PFSK-1 (cell line): ENCODE data around the gene KCNQ5.

Source experiments
- FOXP2 ChIP-seq: optimal IDR thresholded peaks from 2 replicates; pipeline ENCODE3; 2011; ENCODE audit warnings: borderline replicate concordance, control low read depth, inconsistent platforms; ENCODE audit not compliant: insufficient read depth; ENCODE audit errors: extremely low read length, extremely low read depth
- POLR2AphosphoS5 ChIP-seq: IDR thresholded peaks from 2 replicates; pipeline ENCODE4 v1.6.1; 2012; ENCODE audit warnings: low read depth, mild to moderate bottlenecking, control low read depth, low read length, moderate library complexity
- SIN3A ChIP-seq: IDR thresholded peaks from 2 replicates; pipeline ENCODE4 v1.6.1; 2012; ENCODE audit warnings: mild to moderate bottlenecking, low read length, moderate library complexity, borderline replicate concordance; ENCODE audit not compliant: insufficient read depth
- TAF1 ChIP-seq: IDR thresholded peaks from 2 replicates; pipeline ENCODE4 v1.6.1; 2012; ENCODE audit warnings: low read length, control low read depth, borderline replicate concordance; ENCODE audit not compliant: insufficient read depth
- TF ChIP-seq, protein P1 (sequence below), 2 experiments: IDR thresholded peaks; 2 replicates each; pipeline versions ENCODE4 v1.6.1 to v1.8.0; 2011 to 2012; ENCODE audit warnings: low read depth in 2 of 2, low read length in 2 of 2, control low read depth in 1 of 2, inconsistent platforms in 1 of 2, mild to moderate bottlenecking in 1 of 2, moderate library complexity in 1 of 2; ENCODE audit not compliant: insufficient read depth in 1 of 2

KCNQ5 gene

DNA sequence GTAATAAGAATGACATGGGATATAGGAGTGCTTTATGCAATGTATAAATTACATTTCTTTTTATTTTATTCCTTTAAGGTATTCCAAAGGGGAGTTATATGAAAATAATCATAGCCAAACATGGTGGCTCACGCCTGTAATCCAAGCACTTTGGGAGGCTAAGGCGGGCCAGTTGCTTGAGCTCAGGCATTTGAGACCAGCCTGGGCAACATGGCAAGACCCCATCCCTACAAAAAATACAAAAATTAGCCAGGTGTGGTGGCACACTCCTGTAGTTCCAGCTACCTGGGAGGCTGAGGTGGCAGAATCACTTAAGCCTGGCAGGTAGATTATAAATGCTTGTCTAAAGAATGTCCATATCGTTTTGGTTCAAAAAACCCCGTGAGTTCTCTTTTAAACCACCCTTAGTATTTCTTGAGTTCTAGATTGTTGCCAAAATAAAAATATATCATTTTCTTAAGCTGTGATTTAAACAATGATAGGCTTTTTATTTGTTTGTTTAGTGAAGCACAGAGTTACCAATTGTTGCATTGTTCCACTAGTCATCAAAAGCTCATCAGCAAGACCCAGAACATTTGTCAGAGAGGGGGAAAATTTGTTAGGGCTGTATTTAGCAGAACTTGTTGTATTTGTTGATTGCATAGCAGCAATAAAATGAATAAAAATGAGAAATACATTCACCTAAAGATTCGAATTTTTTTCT is 457.2 kb downstream of the KCNQ5 start:
- TF ChIP-seq POLR2AphosphoS5: no peak

DNA sequence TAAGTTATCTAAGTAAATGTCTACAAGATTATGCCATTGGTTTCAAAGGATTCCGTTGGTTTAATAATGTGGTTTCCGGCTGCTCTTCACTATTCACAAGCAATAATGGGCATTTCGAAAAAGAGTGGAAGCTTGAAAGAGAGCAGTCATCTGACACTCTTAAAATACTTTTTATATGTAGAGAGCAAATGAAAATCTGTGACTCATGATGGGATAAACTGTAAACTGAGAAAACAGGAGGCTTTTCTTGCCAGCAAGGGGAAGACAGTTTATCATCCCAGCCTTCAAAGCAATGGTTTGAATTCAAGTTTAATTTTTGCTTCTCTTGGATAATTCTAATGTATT is 457.7 kb downstream of the KCNQ5 start:
- TF ChIP-seq TAF1 (no peak), SIN3A (no peak), FOXP2 (no peak), POLR2AphosphoS5 (no peak)
- TF ChIP-seq, protein P1, sequence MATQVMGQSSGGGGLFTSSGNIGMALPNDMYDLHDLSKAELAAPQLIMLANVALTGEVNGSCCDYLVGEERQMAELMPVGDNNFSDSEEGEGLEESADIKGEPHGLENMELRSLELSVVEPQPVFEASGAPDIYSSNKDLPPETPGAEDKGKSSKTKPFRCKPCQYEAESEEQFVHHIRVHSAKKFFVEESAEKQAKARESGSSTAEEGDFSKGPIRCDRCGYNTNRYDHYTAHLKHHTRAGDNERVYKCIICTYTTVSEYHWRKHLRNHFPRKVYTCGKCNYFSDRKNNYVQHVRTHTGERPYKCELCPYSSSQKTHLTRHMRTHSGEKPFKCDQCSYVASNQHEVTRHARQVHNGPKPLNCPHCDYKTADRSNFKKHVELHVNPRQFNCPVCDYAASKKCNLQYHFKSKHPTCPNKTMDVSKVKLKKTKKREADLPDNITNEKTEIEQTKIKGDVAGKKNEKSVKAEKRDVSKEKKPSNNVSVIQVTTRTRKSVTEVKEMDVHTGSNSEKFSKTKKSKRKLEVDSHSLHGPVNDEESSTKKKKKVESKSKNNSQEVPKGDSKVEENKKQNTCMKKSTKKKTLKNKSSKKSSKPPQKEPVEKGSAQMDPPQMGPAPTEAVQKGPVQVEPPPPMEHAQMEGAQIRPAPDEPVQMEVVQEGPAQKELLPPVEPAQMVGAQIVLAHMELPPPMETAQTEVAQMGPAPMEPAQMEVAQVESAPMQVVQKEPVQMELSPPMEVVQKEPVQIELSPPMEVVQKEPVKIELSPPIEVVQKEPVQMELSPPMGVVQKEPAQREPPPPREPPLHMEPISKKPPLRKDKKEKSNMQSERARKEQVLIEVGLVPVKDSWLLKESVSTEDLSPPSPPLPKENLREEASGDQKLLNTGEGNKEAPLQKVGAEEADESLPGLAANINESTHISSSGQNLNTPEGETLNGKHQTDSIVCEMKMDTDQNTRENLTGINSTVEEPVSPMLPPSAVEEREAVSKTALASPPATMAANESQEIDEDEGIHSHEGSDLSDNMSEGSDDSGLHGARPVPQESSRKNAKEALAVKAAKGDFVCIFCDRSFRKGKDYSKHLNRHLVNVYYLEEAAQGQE (IDR thresholded peaks at IDR 0.05; ENCODE audit: insufficient read depth in 1 of 2, low read depth in 2 of 2, low read length in 2 of 2): no peak

DNA sequence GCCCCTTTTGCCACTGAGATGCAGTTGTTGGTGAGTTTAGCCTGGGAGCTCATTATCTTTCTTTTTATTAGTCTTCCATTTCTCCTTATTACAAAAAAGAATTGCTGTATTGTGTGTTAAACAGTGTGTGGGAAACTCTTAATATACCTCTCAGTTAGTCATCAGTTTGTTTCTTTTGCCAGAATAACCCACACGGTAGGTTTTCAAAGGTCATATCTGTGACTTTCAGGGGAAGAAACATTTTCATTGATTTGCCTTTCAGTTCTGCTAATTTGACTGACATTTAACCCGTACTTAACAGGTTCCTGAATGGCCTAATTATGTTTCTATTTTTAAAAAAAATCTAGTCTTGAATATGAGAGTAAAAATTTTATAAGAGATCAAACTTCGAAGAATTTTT is 458.1 kb downstream of the KCNQ5 start:
- no peak for TF ChIP-seq POLR2AphosphoS5
- TF ChIP-seq SIN3A: no peak
- TF ChIP-seq, protein P1 (IDR thresholded peaks at IDR 0.05; ENCODE audit: insufficient read depth in 1 of 2, low read depth in 2 of 2, low read length in 2 of 2): no peak
- TF ChIP-seq FOXP2: no peak

DNA sequence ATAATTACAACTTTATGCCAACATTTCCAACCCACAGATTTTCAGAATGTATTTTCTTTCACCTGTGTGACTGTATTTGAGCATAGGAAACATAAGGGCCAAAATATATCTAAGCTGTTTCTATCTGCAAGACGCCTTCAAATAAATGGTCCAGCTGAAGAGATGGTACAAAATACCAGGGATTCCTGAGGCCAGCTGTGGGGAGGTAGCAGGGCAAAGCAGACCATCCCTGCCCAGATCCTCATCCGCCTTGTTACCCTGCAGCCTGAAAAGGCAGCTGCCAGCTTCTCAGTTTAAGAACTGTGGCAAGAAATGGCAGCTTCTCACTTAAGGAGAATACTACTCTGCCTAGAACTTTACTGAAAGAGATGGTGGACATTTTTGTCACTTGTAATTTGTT is 460.1 kb downstream of the KCNQ5 start:
- TF ChIP-seq FOXP2: no peak
- TF ChIP-seq, protein P1 (IDR thresholded peaks at IDR 0.05; ENCODE audit: insufficient read depth in 1 of 2, low read depth in 2 of 2, low read length in 2 of 2): no peak
- no peak for TF ChIP-seq TAF1
- TF ChIP-seq POLR2AphosphoS5: no peak
- TF ChIP-seq SIN3A: no peak

DNA sequence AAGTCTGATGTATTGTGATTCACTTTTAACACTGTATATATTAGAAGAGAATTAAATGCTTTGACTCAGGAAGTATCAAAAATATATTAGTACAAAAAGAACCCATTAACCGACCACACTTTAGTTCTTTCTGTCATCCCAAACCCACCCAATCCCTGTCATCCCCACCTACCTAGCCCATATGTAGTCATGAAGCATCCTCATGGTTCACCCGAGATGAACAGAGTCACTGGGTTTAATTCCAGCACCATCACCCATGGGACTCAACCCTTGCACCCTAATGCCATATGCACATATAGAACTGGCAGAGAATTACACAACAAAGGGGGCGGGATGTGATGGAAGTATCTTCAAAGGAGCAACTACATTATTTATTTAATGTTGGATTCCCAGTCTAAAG is 462.0 kb downstream of the KCNQ5 start:
- TF ChIP-seq FOXP2: no peak
- TF ChIP-seq SIN3A: no peak
- TF ChIP-seq TAF1: no peak
- TF ChIP-seq POLR2AphosphoS5: no peak
- TF ChIP-seq, protein P1 (IDR thresholded peaks at IDR 0.05; ENCODE audit: insufficient read depth in 1 of 2, low read depth in 2 of 2, low read length in 2 of 2): no peak
